Stimulated activated CD8-positive, alpha-beta memory T cell treated with anti-CD3 and anti-CD28 coated beads, Interleukin-12 subunit alpha, Interleukin-12 subunit beta, amount 100 ng/mL, for 24 hours (primary cell): Measurements from ENCODE around the gene PDE10A.
"Not testable (repeated sequence)": the region's sequence is repeated elsewhere in the genome, so short reads cannot be mapped to it uniquely, and the experiment has no call there.

Experiments
- DNase-seq: peaks from one replicate; pipeline ENCODE4 v3.0.0-alpha.2; 2020; ENCODE audit errors: extremely low read depth

Gene PDE10A

GRCh38 chr6:165624871-165625639 lies 38.0 kb downstream of the PDE10A start:
- DNase-seq, result no peak

- DNase-seq, result no peak
Measured at GRCh38 chr6:165621940-165622339, 41.1 kb downstream of the PDE10A start.

GRCh38 chr6:165618891-165619290 lies 44.1 kb downstream of the PDE10A start:
- DNase-seq, result not testable (repeated sequence)

- no peak for DNase-seq
Measured at GRCh38 chr6:165618241-165618640, 44.8 kb downstream of the PDE10A start.

GRCh38 chr6:165617528-165617927 lies 45.5 kb downstream of the PDE10A start:
- no peak for DNase-seq

- DNase-seq, result no peak
Measured at GRCh38 chr6:165616116-165616515, 46.9 kb downstream of the PDE10A start.

GRCh38 chr6:165615636-165616035 lies 47.4 kb downstream of the PDE10A start:
- no peak for DNase-seq

GRCh38 chr6:165611294-165611693 lies 51.7 kb downstream of the PDE10A start:
- DNase-seq, result no peak

- not testable (repeated sequence) for DNase-seq
Measured at GRCh38 chr6:165608577-165608976, 54.5 kb downstream of the PDE10A start.

- DNase-seq, result no peak
Measured at GRCh38 chr6:165606740-165607008, 56.4 kb downstream of the PDE10A start.

GRCh38 chr6:165605901-165606739 lies 56.9 kb downstream of the PDE10A start:
- no peak for DNase-seq

GRCh38 chr6:165605182-165605875 lies 57.7 kb downstream of the PDE10A start:
- DNase-seq, result no peak

GRCh38 chr6:165602291-165602690 lies 60.8 kb downstream of the PDE10A start:
- DNase-seq, result no peak

- DNase-seq, result no peak
Measured at GRCh38 chr6:165600606-165601005, 62.4 kb downstream of the PDE10A start.

GRCh38 chr6:165599596-165600487 lies 63.2 kb downstream of the PDE10A start:
- DNase-seq, result no peak

- DNase-seq, result no peak
Measured at GRCh38 chr6:165599121-165599520, 63.9 kb downstream of the PDE10A start.

GRCh38 chr6:165597821-165598220 lies 65.2 kb downstream of the PDE10A start:
- no peak for DNase-seq

- DNase-seq, result no peak
Measured at GRCh38 chr6:165594584-165595333, 68.3 kb downstream of the PDE10A start.

GRCh38 chr6:165592947-165593346 lies 70.1 kb downstream of the PDE10A start:
- DNase-seq, result not testable (repeated sequence)

GRCh38 chr6:165588515-165588914 lies 74.5 kb downstream of the PDE10A start:
- DNase-seq, result no peak

- no peak for DNase-seq
Measured at GRCh38 chr6:165587206-165587605, 75.8 kb downstream of the PDE10A start.
